RWPE1 (cell line): ENCODE data around the gene SLC25A14.

ENCODE experiments used
- CTCF ChIA-PET: fragments of 350-600 bp; sonication (Branson Sonifier 250); formaldehyde crosslinking; extraction: SDS; loops from one replicate; lab custom pipeline; 2021; lab: Yijun Ruan, JAX
- POLR2A ChIA-PET: fragments of 400-600 bp; formaldehyde crosslinking; extraction: SDS; loops from one replicate; lab custom pipeline; 2020; ENCODE audit warnings: antibody characterized with exemption; ENCODE audit not compliant: low non-redundant PET; lab: Yijun Ruan, JAX
- DNase-seq: peaks from one replicate; pipeline ENCODE4 v3.0.0; 2012; ENCODE audit warnings: low spot score
- H3K27ac ChIP-seq: fragments of 450-650 bp; 2 replicates; pipeline ENCODE4 v1.5.1; 2017
- CTCF ChIP-seq: fragments of 450-650 bp; conservative IDR thresholded peaks from 2 replicates; pipeline ENCODE4 v1.5.1; 2017; ENCODE audit warnings: low read depth, mild to moderate bottlenecking

Gene SLC25A14

GRCh38 chrX:130339408-130340222, at the start of gene SLC25A14:
TSS of gene SLC25A14 (plus strand) at chrX:130339919. CDS start at chrX:130340279, 360 bp downstream.
- TF ChIP-seq CTCF, result no peak
- H3K27ac ChIP-seq, result peak within 1 kb of the TSS; percentile 66
- ChIA-PET CTCF (interaction anchor here (0.6 to 1.0 kb wide), 2 partner anchors 9 to 577 kb away, joined by 4 to 5 read pairs; no protein-coding TSS in a partner anchor), POLR2A (no interaction called here)
- DNase-seq, result peak; percentile 50

- ChIA-PET POLR2A (no interaction called here), CTCF (no interaction called here)
- no peak overlapping the region for H3K27ac ChIP-seq
- TF ChIP-seq CTCF, result no peak
- peak; percentile 4 for DNase-seq
These were observed 44.0 kb upstream of the SLC25A14 start for GRCh38 chrX:130295519-130296296.

- H3K27ac ChIP-seq, result no peak overlapping the region
- DNase-seq, result no peak
- POLR2A ChIA-PET, result no interaction called here
- TF ChIP-seq CTCF, result no peak
- CTCF ChIA-PET, result no interaction called here
These were observed 43.4 kb upstream of the SLC25A14 start for GRCh38 chrX:130296297-130296678.

GRCh38 chrX:130296743-130297142, 43.0 kb upstream of the SLC25A14 start:
- TF ChIP-seq CTCF, result no peak
- DNase-seq, result peak; percentile 4
- no peak overlapping the region for H3K27ac ChIP-seq
- CTCF ChIA-PET, result no interaction called here
- POLR2A ChIA-PET, result no interaction called here

GRCh38 chrX:130299279-130300009, 40.3 kb upstream of the SLC25A14 start:
- ChIA-PET POLR2A (interaction anchor here (0.5 kb wide), 1 partner anchor 458 kb away, joined by 3 read pairs; no protein-coding TSS in a partner anchor), CTCF (no interaction called here)
- DNase-seq, result no peak
- H3K27ac ChIP-seq, result no peak overlapping the region
- TF ChIP-seq CTCF, result no peak

- ChIA-PET CTCF (interaction anchor here (0.5 kb wide), 1 partner anchor 200 kb away, joined by 3 read pairs; no protein-coding TSS in a partner anchor), POLR2A (interaction anchor here (0.5 kb wide), 1 partner anchor 459 kb away, joined by 3 read pairs; no protein-coding TSS in a partner anchor)
- no peak for DNase-seq
These were observed 39.8 kb upstream of the SLC25A14 start for GRCh38 chrX:130300010-130300282.

More at GRCh38 chrX:130300010-130300282, 39.8 kb upstream of the SLC25A14 start:
- no peak overlapping the region for H3K27ac ChIP-seq
- TF ChIP-seq CTCF, result no peak
